ENCODE measurements around the gene ITGAD.

DNA sequence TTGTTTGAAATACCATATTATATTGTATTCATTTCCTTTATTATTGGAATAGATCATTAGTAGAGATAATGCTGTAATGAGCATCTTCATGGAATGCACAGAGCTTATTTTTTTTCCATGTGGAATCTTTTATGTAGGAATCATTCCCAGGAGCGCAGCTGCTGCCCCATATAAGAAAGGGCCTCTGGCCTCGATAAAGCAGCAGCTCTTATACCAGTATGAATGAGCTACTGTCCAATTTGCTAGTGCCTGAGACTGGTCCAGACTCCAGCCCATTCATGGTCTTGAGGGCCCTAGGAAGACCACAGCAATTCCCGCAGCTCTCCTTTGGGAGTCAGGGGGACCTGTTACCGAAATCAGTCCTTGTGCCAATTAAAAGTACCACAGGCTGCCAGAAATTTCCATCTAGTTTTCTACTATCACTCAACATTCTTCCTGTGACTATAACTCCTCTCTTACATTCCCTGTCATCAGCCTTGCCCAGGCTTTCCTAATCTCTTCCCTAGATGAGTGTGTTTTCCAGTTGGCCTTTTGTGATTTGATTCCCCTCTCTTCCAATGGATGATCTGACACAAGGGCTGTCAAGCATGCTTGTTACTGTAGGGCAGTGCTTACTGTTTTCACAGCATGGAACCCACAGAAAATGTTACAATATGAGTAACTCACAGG lies 47.5 kb downstream of the ITGAD start:
- TF ChIP-seq, protein P1, sequence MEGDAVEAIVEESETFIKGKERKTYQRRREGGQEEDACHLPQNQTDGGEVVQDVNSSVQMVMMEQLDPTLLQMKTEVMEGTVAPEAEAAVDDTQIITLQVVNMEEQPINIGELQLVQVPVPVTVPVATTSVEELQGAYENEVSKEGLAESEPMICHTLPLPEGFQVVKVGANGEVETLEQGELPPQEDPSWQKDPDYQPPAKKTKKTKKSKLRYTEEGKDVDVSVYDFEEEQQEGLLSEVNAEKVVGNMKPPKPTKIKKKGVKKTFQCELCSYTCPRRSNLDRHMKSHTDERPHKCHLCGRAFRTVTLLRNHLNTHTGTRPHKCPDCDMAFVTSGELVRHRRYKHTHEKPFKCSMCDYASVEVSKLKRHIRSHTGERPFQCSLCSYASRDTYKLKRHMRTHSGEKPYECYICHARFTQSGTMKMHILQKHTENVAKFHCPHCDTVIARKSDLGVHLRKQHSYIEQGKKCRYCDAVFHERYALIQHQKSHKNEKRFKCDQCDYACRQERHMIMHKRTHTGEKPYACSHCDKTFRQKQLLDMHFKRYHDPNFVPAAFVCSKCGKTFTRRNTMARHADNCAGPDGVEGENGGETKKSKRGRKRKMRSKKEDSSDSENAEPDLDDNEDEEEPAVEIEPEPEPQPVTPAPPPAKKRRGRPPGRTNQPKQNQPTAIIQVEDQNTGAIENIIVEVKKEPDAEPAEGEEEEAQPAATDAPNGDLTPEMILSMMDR (IDR thresholded peaks at IDR 0.05; ENCODE audit: borderline replicate concordance, extremely low read depth, low read length, poor library complexity, severe bottlenecking) = no peak
- TF ChIP-seq EZH2 (IDR thresholded peaks at IDR 0.05; ENCODE audit: borderline replicate concordance, low read depth, low read length, severe bottlenecking) = no peak
